CD4-positive, alpha-beta memory T cell (primary cell): ENCODE results near the gene AURKA. TPM values are rescaled to one million over a fixed set of nuclear protein-coding genes. Genes with fewer than 3 reads are reported as not detected.
"Not testable (repeated sequence)": the region's sequence is repeated elsewhere in the genome, so short reads cannot be mapped to it uniquely, and the experiment has no call there.

ENCODE experiments used
- CTCF ChIA-PET: fragments of 350-600 bp; sonication (Branson Sonifier 250); formaldehyde crosslinking; loops from one replicate; lab custom pipeline; 2021; ENCODE audit warnings: inconsistent platforms; ENCODE audit not compliant: partially characterized antibody; lab: Charles Lee
- POLR2A ChIA-PET: fragments of 350-600 bp; sonication (Branson Sonifier 250); formaldehyde crosslinking; loops from one replicate; lab custom pipeline; 2021; ENCODE audit not compliant: partially characterized antibody; lab: Charles Lee
- DNase-seq, 5 donors: peaks; one replicate each; pipeline versions ENCODE4 v3.0.0 to v3.0.0-alpha.2; 2020 to 2022; ENCODE audit warnings: mixed read lengths in 1 of 5
- H3K27ac ChIP-seq: one replicate; pipeline ENCODE4 v1.7.0; 2013; ENCODE audit warnings: low read depth, low read length
- H3K27me3 ChIP-seq: 2 replicates; pipeline ENCODE4 v1.7.0; 2013; ENCODE audit warnings: mild to moderate bottlenecking, low read length, moderate library complexity; ENCODE audit not compliant: insufficient read depth
- H3K36me3 ChIP-seq: 2 replicates; pipeline ENCODE4 v1.7.0; 2013; ENCODE audit warnings: mild to moderate bottlenecking, low read length, moderate library complexity; ENCODE audit not compliant: insufficient read depth
- H3K4me1 ChIP-seq: 2 replicates; pipeline ENCODE4 v1.7.0; 2013; ENCODE audit warnings: mild to moderate bottlenecking, low read length, moderate library complexity; ENCODE audit not compliant: insufficient read depth
- H3K4me3 ChIP-seq, 2 donors: one replicate each; pipeline ENCODE4 v1.7.0; 2013; ENCODE audit warnings: low read length in 2 of 2, mild to moderate bottlenecking in 1 of 2
- H3K9me3 ChIP-seq, 2 donors: one replicate each; pipeline ENCODE4 v1.7.0; 2013; ENCODE audit warnings: low read length in 2 of 2, control low read depth in 1 of 2; ENCODE audit not compliant: control insufficient read depth in 1 of 2
- H3K27ac Mint-ChIP-seq, 7 donors: one replicate each; pipeline ENCODE4 v1.8.0; 2020 to 2021; ENCODE audit warnings: mixed read lengths in 7 of 7, mild to moderate bottlenecking in 6 of 7, inconsistent platforms in 3 of 7, moderate library complexity in 3 of 7
- H3K27me3 Mint-ChIP-seq, 2 donors: one replicate each; pipeline ENCODE4 v1.8.0; 2020 to 2021; ENCODE audit warnings: mixed read lengths in 2 of 2
- H3K36me3 Mint-ChIP-seq, 2 donors: one replicate each; pipeline ENCODE4 v1.8.0; 2020 to 2021; ENCODE audit warnings: mixed read lengths in 2 of 2, inconsistent platforms in 1 of 2, mild to moderate bottlenecking in 1 of 2
- H3K4me1 Mint-ChIP-seq, 4 donors: one replicate each; pipeline ENCODE4 v1.8.0; 2020 to 2021; ENCODE audit warnings: mixed read lengths in 4 of 4, mild to moderate bottlenecking in 1 of 4
- H3K4me3 Mint-ChIP-seq, 8 donors: one replicate each; pipeline ENCODE4 v1.8.0; 2020 to 2021; ENCODE audit warnings: mixed read lengths in 8 of 8, mild to moderate bottlenecking in 7 of 8, moderate library complexity in 6 of 8, inconsistent platforms in 3 of 8
- H3K9me3 Mint-ChIP-seq, 8 donors: one replicate each; pipeline ENCODE4 v1.8.0; 2020 to 2021; ENCODE audit warnings: mixed read lengths in 8 of 8, mild to moderate bottlenecking in 5 of 8, inconsistent platforms in 3 of 8, moderate library complexity in 1 of 8
- intact Hi-C: fragments of 100-400 bp; cut with micrococcal nuclease; formaldehyde crosslinking; loops from one replicate; pipeline ENCODE4 v1.15.1; 2023
- polyA plus RNA-seq, 2 donors: library from polyadenylated mRNA; unstranded; fragments of 300-500 nt; fragmentation: Illumina TruSeq; gene quantifications; one replicate each; pipeline ENCODE4 v1.2.3, GENCODE V29; 2021
- total RNA-seq, 2 experiments: library from RNA; stranded (reverse); gene quantifications; one replicate each; pipeline ENCODE4 v1.2.3, GENCODE V29; 2021

The AURKA gene
- total and polyA plus RNA-seq, 4 experiments from 2014 or later = 0.81 to 2.8 (median 1.5) TPM

GRCh38 chr20:56342783-56343182, 49.2 kb downstream of the AURKA start:
- Histone ChIP-seq H3K4me3 (no peak overlapping the region), H3K27me3 (no peaks in the 10 kb centered on the region), H3K27ac (no peak overlapping the region), H3K4me1 (peaks cover 8% of the 10 kb centered on the region), H3K9me3 (no peaks in the 10 kb centered on the region), H3K36me3 (no peaks in the 10 kb centered on the region)
- Mint-ChIP-seq H3K4me1 (peaks cover 0 to 5% (median 4%) of the 10 kb centered on the region in 4 donors), H3K27ac (no peak overlapping the region), H3K27me3 (peaks cover 31 to 61% of the 10 kb centered on the region in 2 donors), H3K9me3 (no peaks in the 10 kb centered on the region), H3K36me3 (no peaks in the 10 kb centered on the region), H3K4me3 (no peak overlapping the region)
- DNase-seq = no peak
- ChIA-PET CTCF (no interaction called here), POLR2A (no interaction called here)
- intact Hi-C loops = loop anchor here (5.0 kb wide), 1 partner anchor 1675 kb away; no protein-coding TSS in a partner anchor

- H3K27ac Mint-ChIP-seq, H3K4me1 ChIP-seq, intact Hi-C loops, H3K36me3 Mint-ChIP-seq, H3K9me3 Mint-ChIP-seq, H3K4me3 ChIP-seq, H3K4me3 Mint-ChIP-seq, POLR2A ChIA-PET, H3K27ac ChIP-seq, H3K4me1 Mint-ChIP-seq, H3K36me3 ChIP-seq, DNase-seq, H3K27me3 ChIP-seq, H3K9me3 ChIP-seq: not testable (repeated sequence)
- H3K27me3 Mint-ChIP-seq = peaks cover 31 to 47% of the 10 kb centered on the region in 2 donors
- CTCF ChIA-PET = interaction anchor here (0.7 kb wide), 1 partner anchor 22 kb away, joined by 3 read pairs; the partner anchor contains the start of gene FAM210B
These were observed 55.3 kb downstream of the AURKA start for GRCh38 chr20:56336709-56337108.

GRCh38 chr20:56328861-56329260, 63.2 kb downstream of the AURKA start:
- Histone ChIP-seq H3K4me3 (no peak overlapping the region), H3K36me3 (no peaks in the 10 kb centered on the region), H3K27me3 (no peaks in the 10 kb centered on the region), H3K9me3 (no peaks in the 10 kb centered on the region), H3K27ac (no peak overlapping the region), H3K4me1 (no peaks in the 10 kb centered on the region)
- Mint-ChIP-seq H3K27ac (no peak overlapping the region), H3K4me1 (no peaks in the 10 kb centered on the region), H3K4me3 (no peak overlapping the region), H3K27me3 (peaks cover 9 to 38% of the 10 kb centered on the region in 2 donors), H3K9me3 (peaks cover 0 to 4% (median 0%) of the 10 kb centered on the region in 8 donors), H3K36me3 (no peaks in the 10 kb centered on the region)
- DNase-seq = peak in 1 of 5 donors; percentile 4
- ChIA-PET POLR2A (no interaction called here), CTCF (interaction anchor here (0.6 kb wide), 1 partner anchor 1851 kb away, joined by 4 read pairs; no protein-coding TSS in a partner anchor)
- intact Hi-C loops = no loop called here

DNA sequence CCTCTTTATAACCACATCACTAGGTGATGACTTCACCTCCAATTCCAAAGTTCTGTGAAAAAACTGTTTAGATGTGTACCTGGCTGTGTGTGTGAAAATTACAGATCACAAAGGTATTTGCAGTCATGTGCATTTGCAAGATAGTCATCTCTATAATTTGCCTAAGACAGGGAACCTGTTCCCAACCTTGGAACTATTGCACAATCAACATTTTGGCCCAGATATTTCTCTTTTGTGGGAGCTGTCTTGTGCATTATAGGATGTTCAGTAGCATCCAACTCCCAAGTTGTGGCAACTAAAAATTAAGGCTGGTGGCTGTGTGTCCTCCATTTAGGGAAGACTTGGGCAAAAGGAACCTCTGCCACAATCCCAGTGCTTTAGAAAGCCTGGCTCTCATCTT, 67.2 kb downstream of the AURKA start:
- H3K36me3 Mint-ChIP-seq = no peaks in the 10 kb centered on the region

DNA sequence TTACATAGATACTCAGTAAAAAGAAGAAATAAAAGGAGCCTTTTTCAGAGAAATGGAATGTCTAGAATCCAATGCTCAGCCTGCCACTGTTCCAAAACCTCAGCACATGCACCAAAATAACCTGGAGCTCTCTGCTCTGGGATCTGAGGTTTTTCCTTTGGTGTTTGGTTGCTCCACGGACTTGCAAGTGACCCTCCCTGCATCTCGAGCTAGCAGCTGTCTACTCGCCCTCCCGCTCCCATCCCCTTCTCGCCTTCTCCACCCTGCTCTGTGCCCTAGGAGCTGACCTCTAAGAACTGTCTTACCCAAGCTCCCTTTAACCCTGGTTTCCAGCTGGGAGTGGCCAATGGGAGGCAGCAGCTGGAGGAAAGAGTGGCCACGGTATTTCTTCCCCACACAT, 68.4 kb downstream of the AURKA start:
- H3K4me3 Mint-ChIP-seq = no peak overlapping the region
- ChIA-PET CTCF (no interaction called here), POLR2A (no interaction called here)
- H3K27me3 ChIP-seq = no peaks in the 10 kb centered on the region
- H3K4me3 ChIP-seq = no peak overlapping the region
- H3K4me1 ChIP-seq = no peaks in the 10 kb centered on the region
- no peaks in the 10 kb centered on the region for H3K36me3 ChIP-seq
- peaks cover 10 to 37% of the 10 kb centered on the region in 2 donors for H3K27me3 Mint-ChIP-seq
- H3K27ac Mint-ChIP-seq = no peak overlapping the region
- intact Hi-C loops = no loop called here
- no peaks in the 10 kb centered on the region for H3K9me3 Mint-ChIP-seq
- no peaks in the 10 kb centered on the region for H3K9me3 ChIP-seq
- no peak for DNase-seq
- H3K4me1 Mint-ChIP-seq = no peaks in the 10 kb centered on the region
- no peak overlapping the region for H3K27ac ChIP-seq
- H3K36me3 Mint-ChIP-seq = no peaks in the 10 kb centered on the region

More for the DNA sequence above, 67.2 kb downstream of the AURKA start:
- Histone ChIP-seq H3K27me3 (no peaks in the 10 kb centered on the region), H3K4me3 (no peak overlapping the region), H3K27ac (no peak overlapping the region), H3K36me3 (no peaks in the 10 kb centered on the region), H3K4me1 (no peaks in the 10 kb centered on the region), H3K9me3 (no peaks in the 10 kb centered on the region)
- POLR2A ChIA-PET = no interaction called here
- no peak for DNase-seq
- Mint-ChIP-seq H3K9me3 (no peaks in the 10 kb centered on the region), H3K4me1 (no peaks in the 10 kb centered on the region), H3K27me3 (peaks cover 6 to 35% of the 10 kb centered on the region in 2 donors), H3K27ac (no peak overlapping the region), H3K4me3 (no peak overlapping the region)
- intact Hi-C loops = no loop called here
- CTCF ChIA-PET = no interaction called here

GRCh38 chr20:56323206-56323605, 68.8 kb downstream of the AURKA start:
- no peaks in the 10 kb centered on the region for H3K36me3 Mint-ChIP-seq
- DNase-seq = no peak
- no peak overlapping the region for H3K4me3 ChIP-seq
- ChIA-PET CTCF (no interaction called here), POLR2A (no interaction called here)
- no peaks in the 10 kb centered on the region for H3K27me3 ChIP-seq
- H3K9me3 ChIP-seq = no peaks in the 10 kb centered on the region
- intact Hi-C loops = no loop called here
- no peak overlapping the region for H3K27ac ChIP-seq
- peaks cover 11 to 37% of the 10 kb centered on the region in 2 donors for H3K27me3 Mint-ChIP-seq
- no peaks in the 10 kb centered on the region for H3K36me3 ChIP-seq
- no peaks in the 10 kb centered on the region for H3K4me1 Mint-ChIP-seq
- H3K27ac Mint-ChIP-seq = no peak overlapping the region
- H3K4me3 Mint-ChIP-seq = no peak overlapping the region
- H3K4me1 ChIP-seq = no peaks in the 10 kb centered on the region
- H3K9me3 Mint-ChIP-seq = no peaks in the 10 kb centered on the region

DNA sequence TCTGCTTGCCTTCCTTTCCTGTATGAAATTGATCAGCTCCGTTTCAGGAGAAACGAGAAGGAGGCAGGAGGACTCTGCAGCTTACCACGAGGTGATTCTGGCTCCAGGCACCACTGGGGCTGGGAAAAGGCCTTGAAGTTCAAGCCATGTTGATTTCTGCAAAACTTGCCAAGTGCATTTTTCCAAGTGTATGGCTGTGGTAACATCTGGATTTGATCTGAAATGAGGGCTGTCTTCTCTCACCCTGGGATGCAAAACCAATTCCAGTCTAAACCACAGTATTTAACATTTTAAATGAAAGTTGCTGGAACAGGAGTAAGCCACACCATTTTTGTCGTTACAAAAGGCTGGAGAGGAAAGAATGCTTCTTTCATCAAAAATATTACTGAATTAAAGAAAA, 69.3 kb downstream of the AURKA start:
- ChIA-PET POLR2A (no interaction called here), CTCF (no interaction called here)
- intact Hi-C loops = no loop called here

More for the DNA sequence above, 69.3 kb downstream of the AURKA start:
- Histone ChIP-seq H3K27me3 (no peaks in the 10 kb centered on the region), H3K36me3 (no peaks in the 10 kb centered on the region), H3K4me3 (no peak overlapping the region), H3K9me3 (no peaks in the 10 kb centered on the region), H3K27ac (no peak overlapping the region), H3K4me1 (no peaks in the 10 kb centered on the region)
- Mint-ChIP-seq H3K4me1 (no peaks in the 10 kb centered on the region), H3K27me3 (peaks cover 11 to 40% of the 10 kb centered on the region in 2 donors), H3K4me3 (no peak overlapping the region), H3K36me3 (no peaks in the 10 kb centered on the region), H3K9me3 (no peaks in the 10 kb centered on the region), H3K27ac (no peak overlapping the region)
- DNase-seq = no peak
